ENCODE measurements around the gene ANKRD13C. TPM values are rescaled to one million over a fixed set of nuclear protein-coding genes. Genes with fewer than 3 reads are reported as not detected.
"Not testable (repeated sequence)": the region's sequence is repeated elsewhere in the genome, so short reads cannot be mapped to it uniquely, and the experiment has no call there.

ANKRD13C gene
- total RNA-seq, 1 experiment from 2014 or later = 17.8 TPM

GRCh38 chr1:70383483-70383882 is 29.0 kb upstream of the ANKRD13C start:
- TF ChIP-seq CTCF (IDR thresholded peaks at IDR 0.05; ENCODE audit: unreplicated experiment) = no peak
- no peaks in the 10 kb centered on the region for H3K36me3 Mint-ChIP-seq (ENCODE audit: insufficient read depth, unreplicated experiment)
- intact Hi-C loops (cut with micrococcal nuclease) = no loop called here
- no TSS peak for BruUV-seq (replicated peaks)
- no peaks in the 10 kb centered on the region for H3K4me1 Mint-ChIP-seq (ENCODE audit: insufficient read depth, unreplicated experiment)
- H3K27me3 Mint-ChIP-seq (ENCODE audit: insufficient read depth, unreplicated experiment) = no peaks in the 10 kb centered on the region
- no peak overlapping the region for H3K4me3 Mint-ChIP-seq (ENCODE audit: unreplicated experiment)
- no peaks in the 10 kb centered on the region for H3K9me3 Mint-ChIP-seq (ENCODE audit: unreplicated experiment)
- H3K27ac Mint-ChIP-seq (ENCODE audit: low read depth, unreplicated experiment) = no peak overlapping the region
- ChIA-PET CTCF (no interaction called here), POLR2A (no interaction called here)
- no peak for DNase-seq (ENCODE audit: unreplicated experiment)

- ChIA-PET CTCF (no interaction called here), POLR2A (no interaction called here)
- TF ChIP-seq CTCF (IDR thresholded peaks at IDR 0.05; ENCODE audit: unreplicated experiment) = no peak
- Mint-ChIP-seq H3K4me1 (ENCODE audit: insufficient read depth, unreplicated experiment) (no peaks in the 10 kb centered on the region), H3K27me3 (ENCODE audit: insufficient read depth, unreplicated experiment) (no peaks in the 10 kb centered on the region), H3K4me3 (ENCODE audit: unreplicated experiment) (no peak overlapping the region), H3K36me3 (ENCODE audit: insufficient read depth, unreplicated experiment) (no peaks in the 10 kb centered on the region), H3K9me3 (ENCODE audit: unreplicated experiment) (no peaks in the 10 kb centered on the region), H3K27ac (ENCODE audit: low read depth, unreplicated experiment) (no peak overlapping the region)
- intact Hi-C loops (cut with micrococcal nuclease) = no loop called here
- no TSS peak for BruUV-seq (replicated peaks)
- no peak for DNase-seq (ENCODE audit: unreplicated experiment)
Measured at GRCh38 chr1:70382682-70383081, 28.2 kb upstream of the ANKRD13C start.

- intact Hi-C loops (cut with micrococcal nuclease) = no loop called here
- CTCF ChIA-PET = no interaction called here
- Mint-ChIP-seq H3K4me3 (ENCODE audit: unreplicated experiment) (no peak overlapping the region), H3K27me3 (ENCODE audit: insufficient read depth, unreplicated experiment) (no peaks in the 10 kb centered on the region), H3K4me1 (ENCODE audit: insufficient read depth, unreplicated experiment) (no peaks in the 10 kb centered on the region), H3K9me3 (ENCODE audit: unreplicated experiment) (no peaks in the 10 kb centered on the region), H3K27ac (ENCODE audit: low read depth, unreplicated experiment) (no peak overlapping the region), H3K36me3 (ENCODE audit: insufficient read depth, unreplicated experiment) (no peaks in the 10 kb centered on the region)
- BruUV-seq (replicated peaks) = no TSS peak
- POLR2A ChIA-PET = no interaction called here
- DNase-seq (ENCODE audit: unreplicated experiment) = no peak
- no peak for TF ChIP-seq CTCF (IDR thresholded peaks at IDR 0.05; ENCODE audit: unreplicated experiment)
Measured at GRCh38 chr1:70376196-70376595, 21.7 kb upstream of the ANKRD13C start.

- CTCF ChIA-PET = interaction anchor here (0.6 kb wide), 1 partner anchor 99 kb away, joined by 3 read pairs; no protein-coding TSS in a partner anchor
- POLR2A ChIA-PET; H3K27ac Mint-ChIP-seq (ENCODE audit: low read depth, unreplicated experiment); DNase-seq (ENCODE audit: unreplicated experiment); H3K4me1 Mint-ChIP-seq (ENCODE audit: insufficient read depth, unreplicated experiment); H3K36me3 Mint-ChIP-seq (ENCODE audit: insufficient read depth, unreplicated experiment); H3K27me3 Mint-ChIP-seq (ENCODE audit: insufficient read depth, unreplicated experiment); H3K4me3 Mint-ChIP-seq (ENCODE audit: unreplicated experiment); intact Hi-C loops (cut with micrococcal nuclease); H3K9me3 Mint-ChIP-seq (ENCODE audit: unreplicated experiment); BruUV-seq (replicated peaks): not testable (repeated sequence)
Measured at GRCh38 chr1:70373580-70373979, 19.1 kb upstream of the ANKRD13C start.

- Mint-ChIP-seq H3K9me3 (ENCODE audit: unreplicated experiment) (no peaks in the 10 kb centered on the region), H3K27ac (ENCODE audit: low read depth, unreplicated experiment) (no peak overlapping the region), H3K4me1 (ENCODE audit: insufficient read depth, unreplicated experiment) (no peaks in the 10 kb centered on the region), H3K36me3 (ENCODE audit: insufficient read depth, unreplicated experiment) (no peaks in the 10 kb centered on the region), H3K27me3 (ENCODE audit: insufficient read depth, unreplicated experiment) (no peaks in the 10 kb centered on the region), H3K4me3 (ENCODE audit: unreplicated experiment) (no peak overlapping the region)
- no peak for DNase-seq (ENCODE audit: unreplicated experiment)
- no peak for TF ChIP-seq CTCF (IDR thresholded peaks at IDR 0.05; ENCODE audit: unreplicated experiment)
- CTCF ChIA-PET = interaction anchor here (0.6 kb wide), 1 partner anchor 29 kb away, joined by 3 read pairs; no protein-coding TSS in a partner anchor
- BruUV-seq (replicated peaks) = no TSS peak
- POLR2A ChIA-PET = interaction anchor here (0.6 kb wide), 1 partner anchor 682 kb away, joined by 3 read pairs; no protein-coding TSS in a partner anchor
- intact Hi-C loops (cut with micrococcal nuclease) = no loop called here
Measured at GRCh38 chr1:70372426-70372825, 17.9 kb upstream of the ANKRD13C start.

GRCh38 chr1:70371586-70371985 is 17.1 kb upstream of the ANKRD13C start:
- BruUV-seq (replicated peaks); H3K4me1 Mint-ChIP-seq (ENCODE audit: insufficient read depth, unreplicated experiment); H3K9me3 Mint-ChIP-seq (ENCODE audit: unreplicated experiment); H3K36me3 Mint-ChIP-seq (ENCODE audit: insufficient read depth, unreplicated experiment); H3K27ac Mint-ChIP-seq (ENCODE audit: low read depth, unreplicated experiment); intact Hi-C loops (cut with micrococcal nuclease); DNase-seq (ENCODE audit: unreplicated experiment); H3K4me3 Mint-ChIP-seq (ENCODE audit: unreplicated experiment); POLR2A ChIA-PET; CTCF ChIA-PET; H3K27me3 Mint-ChIP-seq (ENCODE audit: insufficient read depth, unreplicated experiment): not testable (repeated sequence)

GRCh38 chr1:70367397-70367796 is 12.9 kb upstream of the ANKRD13C start:
- H3K27ac Mint-ChIP-seq (ENCODE audit: low read depth, unreplicated experiment); POLR2A ChIA-PET: not testable (repeated sequence)
- TSS peak; percentile 27 for BruUV-seq (replicated peaks)

More at GRCh38 chr1:70367397-70367796, 12.9 kb upstream of the ANKRD13C start:
- DNase-seq (ENCODE audit: unreplicated experiment); H3K27me3 Mint-ChIP-seq (ENCODE audit: insufficient read depth, unreplicated experiment); H3K36me3 Mint-ChIP-seq (ENCODE audit: insufficient read depth, unreplicated experiment); H3K4me1 Mint-ChIP-seq (ENCODE audit: insufficient read depth, unreplicated experiment); H3K4me3 Mint-ChIP-seq (ENCODE audit: unreplicated experiment); H3K9me3 Mint-ChIP-seq (ENCODE audit: unreplicated experiment); intact Hi-C loops (cut with micrococcal nuclease); CTCF ChIA-PET: not testable (repeated sequence)
